ENCODE data around the gene PACRG. TPM values are rescaled to one million over a fixed set of nuclear protein-coding genes. Genes with fewer than 3 reads are reported as not detected.

Gene PACRG
- polyA plus RNA-seq, 3 donors, result not detected

DNA sequence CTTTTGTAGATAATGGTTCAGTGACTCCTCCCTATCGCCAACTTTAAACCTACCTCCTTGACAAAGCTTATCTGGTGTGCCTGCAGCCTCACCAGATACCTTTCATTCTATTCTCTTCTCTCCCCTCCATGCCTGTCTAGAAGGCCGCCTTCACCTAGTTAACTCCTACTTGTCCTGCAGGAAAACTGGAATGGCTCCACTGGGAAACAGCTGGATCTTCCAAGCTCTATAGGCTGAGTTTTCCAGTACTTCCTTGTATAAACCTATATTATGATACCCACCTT, 6.4 kb upstream of the PACRG start:
- no peak overlapping the region for H2AFZ ChIP-seq (ENCODE audit: insufficient read depth, low read depth, low read length, poor library complexity, severe bottlenecking)
- TF ChIP-seq, protein P1, sequence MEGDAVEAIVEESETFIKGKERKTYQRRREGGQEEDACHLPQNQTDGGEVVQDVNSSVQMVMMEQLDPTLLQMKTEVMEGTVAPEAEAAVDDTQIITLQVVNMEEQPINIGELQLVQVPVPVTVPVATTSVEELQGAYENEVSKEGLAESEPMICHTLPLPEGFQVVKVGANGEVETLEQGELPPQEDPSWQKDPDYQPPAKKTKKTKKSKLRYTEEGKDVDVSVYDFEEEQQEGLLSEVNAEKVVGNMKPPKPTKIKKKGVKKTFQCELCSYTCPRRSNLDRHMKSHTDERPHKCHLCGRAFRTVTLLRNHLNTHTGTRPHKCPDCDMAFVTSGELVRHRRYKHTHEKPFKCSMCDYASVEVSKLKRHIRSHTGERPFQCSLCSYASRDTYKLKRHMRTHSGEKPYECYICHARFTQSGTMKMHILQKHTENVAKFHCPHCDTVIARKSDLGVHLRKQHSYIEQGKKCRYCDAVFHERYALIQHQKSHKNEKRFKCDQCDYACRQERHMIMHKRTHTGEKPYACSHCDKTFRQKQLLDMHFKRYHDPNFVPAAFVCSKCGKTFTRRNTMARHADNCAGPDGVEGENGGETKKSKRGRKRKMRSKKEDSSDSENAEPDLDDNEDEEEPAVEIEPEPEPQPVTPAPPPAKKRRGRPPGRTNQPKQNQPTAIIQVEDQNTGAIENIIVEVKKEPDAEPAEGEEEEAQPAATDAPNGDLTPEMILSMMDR (IDR thresholded peaks at IDR 0.05), result no peak
- no peaks in the 10 kb centered on the region for H3K79me2 ChIP-seq (ENCODE audit: insufficient read depth, low read length)
- H3K27ac Mint-ChIP-seq, result no peak overlapping the region
- no peak overlapping the region for H3K9ac ChIP-seq (ENCODE audit: insufficient read depth, low read length, poor library complexity, severe bottlenecking)
- H3K27me3 ChIP-seq (ENCODE audit: control insufficient read depth in 2 of 2, insufficient read depth in 2 of 2, low read length in 2 of 2), result no peaks in the 10 kb centered on the region
- H3K36me3 Mint-ChIP-seq, result no peaks in the 10 kb centered on the region
- H3K4me1 Mint-ChIP-seq, result no peaks in the 10 kb centered on the region
- intact Hi-C loops (cut with micrococcal nuclease), result no loop called here
- H3K4me3 Mint-ChIP-seq, result no peak overlapping the region
- no peaks in the 10 kb centered on the region for H4K20me1 ChIP-seq (ENCODE audit: insufficient read depth, low read length)
- peaks cover 0 to 10% (median 6%) of the 10 kb centered on the region in 7 donors for H3K9me3 Mint-ChIP-seq
- no peak overlapping the region for H3K4me3 ChIP-seq (replicated peaks in 1 of 3; ENCODE audit: low read depth in 2 of 3, low read length in 3 of 3)
- H3K27ac ChIP-seq (ENCODE audit: low read depth in 1 of 2, low read length in 2 of 2), result no peak overlapping the region
- H3K9me3 ChIP-seq (replicated peaks in 1 of 2; ENCODE audit: control insufficient read depth in 1 of 2, insufficient read depth in 1 of 2, low read length in 2 of 2), result peaks cover 0 to 6% of the 10 kb centered on the region in 2 donors
- no peaks in the 10 kb centered on the region for H3K36me3 ChIP-seq (replicated peaks in 1 of 2; ENCODE audit: control insufficient read depth in 1 of 2, insufficient read depth in 2 of 2, low read length in 2 of 2)
- no peak for DNase-seq
- H3K4me1 ChIP-seq (ENCODE audit: control insufficient read depth in 1 of 2, insufficient read depth in 2 of 2, low read length in 2 of 2), result no peaks in the 10 kb centered on the region
- peaks cover 0 to 5% (median 1%) of the 10 kb centered on the region in 3 donors for H3K27me3 Mint-ChIP-seq (ENCODE audit: low read depth in 3 of 3)
- WGBS (ENCODE audit: insufficient coverage), result 100% methylated on average over 2 of the region's 2 CpGs
- H3K4me2 ChIP-seq (replicated peaks; ENCODE audit: extremely low read depth, low read length, poor library complexity, severe bottlenecking), result no peak overlapping the region

DNA sequence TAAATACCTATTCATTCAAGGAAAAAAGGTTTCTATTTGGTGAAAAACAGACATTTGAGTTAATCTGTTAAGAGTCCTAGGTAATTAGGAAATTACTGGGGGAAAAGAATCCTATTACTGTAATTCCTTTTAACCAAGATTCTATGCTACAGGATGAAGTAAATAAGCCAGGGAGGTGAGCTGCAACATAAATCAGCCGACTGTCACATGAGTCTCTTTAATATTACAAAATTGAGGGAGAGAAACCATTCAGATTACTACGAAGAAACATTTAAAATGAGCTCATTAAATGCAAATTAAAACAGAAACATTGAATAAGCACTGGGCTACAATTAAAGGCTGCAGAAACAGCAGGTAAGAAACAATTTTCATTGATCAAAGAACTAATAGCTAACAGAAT, 5.5 kb upstream of the PACRG start:
- H3K27ac Mint-ChIP-seq, result no peak overlapping the region
- Histone ChIP-seq H3K27ac (ENCODE audit: low read depth in 1 of 2, low read length in 2 of 2) (no peak overlapping the region), H3K9ac (ENCODE audit: insufficient read depth, low read length, poor library complexity, severe bottlenecking) (no peak overlapping the region), H3K9me3 (replicated peaks in 1 of 2; ENCODE audit: control insufficient read depth in 1 of 2, insufficient read depth in 1 of 2, low read length in 2 of 2) (peaks cover 0 to 1% of the 10 kb centered on the region in 2 donors), H3K79me2 (ENCODE audit: insufficient read depth, low read length) (no peaks in the 10 kb centered on the region), H2AFZ (ENCODE audit: insufficient read depth, low read depth, low read length, poor library complexity, severe bottlenecking) (no peak overlapping the region), H4K20me1 (ENCODE audit: insufficient read depth, low read length) (no peaks in the 10 kb centered on the region), H3K4me3 (replicated peaks in 1 of 3; ENCODE audit: low read depth in 2 of 3, low read length in 3 of 3) (no peak overlapping the region), H3K4me1 (ENCODE audit: control insufficient read depth in 1 of 2, insufficient read depth in 2 of 2, low read length in 2 of 2) (peaks cover 5 to 6% of the 10 kb centered on the region in 2 donors), H3K36me3 (replicated peaks in 1 of 2; ENCODE audit: control insufficient read depth in 1 of 2, insufficient read depth in 2 of 2, low read length in 2 of 2) (no peaks in the 10 kb centered on the region), H3K4me2 (replicated peaks; ENCODE audit: extremely low read depth, low read length, poor library complexity, severe bottlenecking) (no peak overlapping the region), H3K27me3 (ENCODE audit: control insufficient read depth in 2 of 2, insufficient read depth in 2 of 2, low read length in 2 of 2) (no peaks in the 10 kb centered on the region)
- H3K4me1 Mint-ChIP-seq, result peaks cover 6% of the 10 kb centered on the region
- H3K4me3 Mint-ChIP-seq, result no peak overlapping the region
- TF ChIP-seq, protein P1 (IDR thresholded peaks at IDR 0.05), result no peak
- H3K36me3 Mint-ChIP-seq, result no peaks in the 10 kb centered on the region
- intact Hi-C loops (cut with micrococcal nuclease), result no loop called here
- peaks cover 5 to 9% (median 7%) of the 10 kb centered on the region in 3 donors for H3K27me3 Mint-ChIP-seq (ENCODE audit: low read depth in 3 of 3)
- no peak for DNase-seq
- no CpG with 5 or more reads among the region's 2 CpGs for WGBS (ENCODE audit: insufficient coverage)
- H3K9me3 Mint-ChIP-seq, result peaks cover 0 to 5% (median 2%) of the 10 kb centered on the region in 7 donors
